PC-3 (cell line): Measurements from ENCODE around the gene THSD7A. TPM values are rescaled to one million over a fixed set of nuclear protein-coding genes. Genes with fewer than 3 reads are reported as not detected.

Experiments
- ATAC-seq: fragments of 200-7000 bp; cut with Tn5 transposase; 2 replicates; pipeline ENCODE4 v1.9.1; 2020; ENCODE audit warnings: mild to moderate bottlenecking, moderate library complexity
- BruUV-seq: library from RNA; stranded (reverse); fragments of 400-500 nt; replicated peaks from 2 replicates; lab custom pipeline; 2021; lab: Mats Ljungman, UMichigan
- CTCF ChIA-PET: fragments of 300-600 bp; sonication (Branson Sonifier 250); formaldehyde crosslinking; loops from one replicate; lab custom pipeline; 2022; ENCODE audit warnings: antibody characterized with exemption; lab: Charles Lee
- POLR2A ChIA-PET: fragments of 300-600 bp; sonication (Branson Sonifier 250); formaldehyde crosslinking; loops from one replicate; lab custom pipeline; 2022; ENCODE audit warnings: antibody characterized with exemption; ENCODE audit not compliant: unreplicated experiment; lab: Charles Lee
- DNase-seq: peaks from one replicate; pipeline ENCODE4 v3.0.0-alpha.2; 2015
- H2AFZ ChIP-seq: fragments of 300-600 bp; sonication (generic); 2 replicates; pipeline ENCODE4 v1.6.0; 2016; ENCODE audit warnings: antibody characterized with exemption, low read length
- H3F3A ChIP-seq: fragments of 300-600 bp; sonication (generic); one replicate; pipeline ENCODE4 v1.6.0; 2017; ENCODE audit warnings: antibody characterized with exemption, low read length, control low read depth, mild to moderate bottlenecking; ENCODE audit not compliant: unreplicated experiment
- H3K27ac ChIP-seq: fragments of 300-600 bp; sonication (generic); 2 replicates; pipeline ENCODE4 v1.5.1; 2016; ENCODE audit warnings: mild to moderate bottlenecking, low read length
- H3K27me3 ChIP-seq: fragments of 300-600 bp; sonication (generic); 2 replicates; pipeline ENCODE4 v1.6.1; 2016; ENCODE audit warnings: low read length, mixed read lengths
- H3K36me3 ChIP-seq: fragments of 300-600 bp; sonication (generic); 2 replicates; pipeline ENCODE4 v1.6.1; 2016; ENCODE audit warnings: low read depth, mixed run types, low read length, mixed read lengths
- H3K4me1 ChIP-seq: fragments of 300-600 bp; sonication (generic); 2 replicates; pipeline ENCODE4 v1.5.1; 2016; ENCODE audit warnings: low read length; ENCODE audit not compliant: insufficient read depth
- H3K4me2 ChIP-seq: fragments of 300-600 bp; sonication (generic); 2 replicates; pipeline ENCODE4 v1.6.0; 2016; ENCODE audit warnings: low read length
- H3K4me3 ChIP-seq: fragments of 300-600 bp; sonication (generic); 2 replicates; pipeline ENCODE4 v1.5.1; 2016; ENCODE audit warnings: mild to moderate bottlenecking, low read length, mixed read lengths
- H3K79me2 ChIP-seq: fragments of 300-600 bp; sonication (generic); 2 replicates; pipeline ENCODE4 v1.6.1; 2017; ENCODE audit warnings: low read length, mixed read lengths
- H3K9ac ChIP-seq: fragments of 300-600 bp; sonication (generic); 2 replicates; pipeline ENCODE4 v1.6.0; 2016; ENCODE audit warnings: mild to moderate bottlenecking, low read length
- H3K9me2 ChIP-seq: fragments of 300-600 bp; sonication (generic); replicated peaks from 2 replicates; pipeline ENCODE4 v1.6.1; 2016; ENCODE audit warnings: mixed run types, low read length, mixed read lengths
- H3K9me3 ChIP-seq: fragments of 300-600 bp; sonication (generic); 2 replicates; pipeline ENCODE4 v1.6.1; 2016; ENCODE audit warnings: low read length, mixed read lengths
- H4K20me1 ChIP-seq: fragments of 300-600 bp; sonication (generic); 2 replicates; pipeline ENCODE4 v1.6.1; 2016; ENCODE audit warnings: low read length, mixed read lengths
- EZH2 ChIP-seq: fragments of 300-600 bp; sonication (generic); IDR thresholded peaks from one replicate; pipeline ENCODE4 v1.6.1; 2017; ENCODE audit warnings: antibody characterized with exemption, mild to moderate bottlenecking, low read length; ENCODE audit not compliant: unreplicated experiment
- EZH2phosphoT487 ChIP-seq: fragments of 300-600 bp; sonication (generic); IDR thresholded peaks from 2 replicates; pipeline ENCODE4 v1.6.1; 2018; ENCODE audit warnings: mild to moderate bottlenecking, antibody characterized with exemption, low read length, borderline replicate concordance
- intact Hi-C: fragments of 100-400 bp; cut with micrococcal nuclease; formaldehyde crosslinking; loops from 2 replicates; pipeline ENCODE4 v1.9.0; 2023
- total RNA-seq: library from RNA; depleted of rRNA; stranded (reverse); fragments of >200 nt; gene quantifications from 2 replicates; pipeline ENCODE4 v1.2.3, GENCODE V29; 2014
- TF ChIP-seq, protein P1 (sequence below): fragments of 300-600 bp; sonication (generic); conservative IDR thresholded peaks from 2 replicates; pipeline ENCODE4 v1.5.1; 2017; ENCODE audit warnings: antibody characterized with exemption, low read depth, mild to moderate bottlenecking, low read length

The THSD7A gene
- total RNA-seq, 1 experiment from 2014 or later, result 0.04 TPM

DNA sequence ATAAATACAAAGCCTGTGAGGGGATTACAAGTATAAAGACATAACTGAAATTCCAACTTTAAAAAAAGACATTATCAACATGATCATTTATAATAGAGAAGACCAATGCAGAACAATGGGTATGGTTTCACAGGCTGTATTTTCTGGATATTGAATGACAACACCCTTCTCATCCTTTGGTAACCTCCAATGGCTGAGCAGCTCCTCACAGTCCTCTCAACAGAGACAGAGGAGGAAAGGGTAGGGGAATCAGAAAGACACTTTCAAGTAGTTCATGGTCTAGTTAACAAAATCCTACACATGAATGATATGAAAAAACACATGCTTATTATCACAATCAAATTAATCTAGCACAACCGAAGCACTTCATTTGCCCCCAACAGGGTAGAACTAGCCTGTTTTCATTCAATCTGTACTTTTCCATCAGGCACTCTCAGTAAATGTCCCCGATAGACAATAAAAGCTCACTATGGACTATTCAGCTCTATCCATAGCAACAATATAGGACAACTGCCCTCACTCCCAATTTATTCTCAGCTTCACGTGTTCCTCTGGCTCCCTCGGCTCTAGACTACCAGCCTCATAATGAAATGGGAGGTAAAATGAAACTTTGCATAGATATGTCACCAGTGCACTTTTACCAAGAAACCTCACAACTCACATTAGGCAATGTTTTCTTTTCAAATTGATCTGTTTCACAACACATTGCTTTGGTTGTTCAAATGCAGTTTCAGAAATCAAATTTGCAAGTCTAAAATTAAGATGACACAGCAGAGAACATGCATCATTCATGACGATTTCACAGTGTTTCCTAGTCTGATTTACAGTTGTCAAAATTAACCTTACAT, 211.4 kb downstream of the THSD7A start:
- DNase-seq (no peak), ATAC-seq (no peak)
- H2AFZ ChIP-seq, result no peak overlapping the region
- no peaks in the 10 kb centered on the region for H4K20me1 ChIP-seq
- no peaks in the 10 kb centered on the region for H3K9me2 ChIP-seq
- no peaks in the 10 kb centered on the region for H3K79me2 ChIP-seq
- CTCF ChIA-PET, result no interaction called here
- no peaks in the 10 kb centered on the region for H3K27me3 ChIP-seq
- no peak overlapping the region for H3K4me3 ChIP-seq
- no peaks in the 10 kb centered on the region for H3K36me3 ChIP-seq
- intact Hi-C loops, result no loop called here
- POLR2A ChIA-PET, result no interaction called here
- no TSS peak for BruUV-seq
- no peaks in the 10 kb centered on the region for H3K4me1 ChIP-seq
- TF ChIP-seq EZH2phosphoT487 (no peak), EZH2 (no peak)
- TF ChIP-seq, protein P1, sequence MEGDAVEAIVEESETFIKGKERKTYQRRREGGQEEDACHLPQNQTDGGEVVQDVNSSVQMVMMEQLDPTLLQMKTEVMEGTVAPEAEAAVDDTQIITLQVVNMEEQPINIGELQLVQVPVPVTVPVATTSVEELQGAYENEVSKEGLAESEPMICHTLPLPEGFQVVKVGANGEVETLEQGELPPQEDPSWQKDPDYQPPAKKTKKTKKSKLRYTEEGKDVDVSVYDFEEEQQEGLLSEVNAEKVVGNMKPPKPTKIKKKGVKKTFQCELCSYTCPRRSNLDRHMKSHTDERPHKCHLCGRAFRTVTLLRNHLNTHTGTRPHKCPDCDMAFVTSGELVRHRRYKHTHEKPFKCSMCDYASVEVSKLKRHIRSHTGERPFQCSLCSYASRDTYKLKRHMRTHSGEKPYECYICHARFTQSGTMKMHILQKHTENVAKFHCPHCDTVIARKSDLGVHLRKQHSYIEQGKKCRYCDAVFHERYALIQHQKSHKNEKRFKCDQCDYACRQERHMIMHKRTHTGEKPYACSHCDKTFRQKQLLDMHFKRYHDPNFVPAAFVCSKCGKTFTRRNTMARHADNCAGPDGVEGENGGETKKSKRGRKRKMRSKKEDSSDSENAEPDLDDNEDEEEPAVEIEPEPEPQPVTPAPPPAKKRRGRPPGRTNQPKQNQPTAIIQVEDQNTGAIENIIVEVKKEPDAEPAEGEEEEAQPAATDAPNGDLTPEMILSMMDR, result no peak
- H3K9ac ChIP-seq, result no peak overlapping the region
- H3K27ac ChIP-seq, result no peak overlapping the region
- no peaks in the 10 kb centered on the region for H3F3A ChIP-seq
- H3K9me3 ChIP-seq, result 0 out of 2 replicates have a peak, but pooled peaks cover 5% of the 10 kb centered on the region
- no peak overlapping the region for H3K4me2 ChIP-seq

DNA sequence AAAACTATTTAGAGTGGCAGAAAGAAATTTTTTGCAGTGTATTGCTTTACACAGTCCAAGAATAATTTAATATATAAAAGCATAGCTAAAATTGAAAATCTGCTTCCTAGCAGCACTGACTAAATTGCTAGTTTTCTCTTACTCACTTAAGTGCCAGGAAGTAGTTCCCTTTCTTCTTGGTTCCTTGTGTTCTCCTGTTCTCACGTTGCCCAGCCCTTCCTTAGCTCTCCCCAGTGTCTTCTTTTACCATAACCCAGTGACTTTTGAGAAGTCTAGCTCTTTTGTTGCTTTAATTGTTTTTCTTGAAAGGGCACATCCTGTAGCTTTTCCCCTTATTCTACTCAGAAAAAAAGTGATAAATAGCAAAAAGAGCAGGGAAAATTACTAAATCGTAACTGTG, 215.5 kb downstream of the THSD7A start:
- Histone ChIP-seq H3F3A (no peaks in the 10 kb centered on the region), H3K4me3 (no peak overlapping the region), H2AFZ (no peak overlapping the region), H3K79me2 (no peaks in the 10 kb centered on the region), H3K27me3 (no peaks in the 10 kb centered on the region), H3K9me2 (no peaks in the 10 kb centered on the region), H3K4me2 (no peak overlapping the region), H3K4me1 (no peaks in the 10 kb centered on the region), H3K9ac (no peak overlapping the region), H3K36me3 (no peaks in the 10 kb centered on the region), H3K27ac (no peak overlapping the region), H3K9me3 (no peaks in the 10 kb centered on the region), H4K20me1 (no peaks in the 10 kb centered on the region)
- ChIA-PET POLR2A (no interaction called here), CTCF (no interaction called here)
- DNase-seq (no peak), ATAC-seq (no peak)
- BruUV-seq, result no TSS peak
- intact Hi-C loops, result no loop called here
- no peak for TF ChIP-seq EZH2phosphoT487
- TF ChIP-seq EZH2, result no peak
- TF ChIP-seq, protein P1, result no peak

DNA sequence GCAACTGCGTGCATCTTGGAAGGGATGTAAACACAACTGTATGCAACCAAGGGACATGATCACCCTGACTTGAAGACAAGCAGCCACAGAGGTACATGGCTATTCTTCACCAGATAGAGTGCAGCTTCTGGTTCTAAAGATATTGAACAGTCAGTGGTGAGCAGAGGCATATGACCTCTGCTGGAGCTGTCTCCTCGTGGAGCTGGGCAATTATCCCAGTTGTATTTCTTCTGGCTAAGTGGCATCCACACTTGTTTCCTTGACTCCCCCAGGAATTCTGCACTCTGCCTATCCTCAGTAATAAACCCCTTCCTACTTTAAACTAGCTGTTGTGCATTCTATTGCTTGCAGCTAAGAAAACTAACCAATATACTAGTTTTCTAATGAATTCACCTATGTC, 216.8 kb downstream of the THSD7A start:
- intact Hi-C loops, result no loop called here
- no peaks in the 10 kb centered on the region for H4K20me1 ChIP-seq
- no peaks in the 10 kb centered on the region for H3K79me2 ChIP-seq
- no peaks in the 10 kb centered on the region for H3K27me3 ChIP-seq
- no peaks in the 10 kb centered on the region for H3K9me3 ChIP-seq
- no peaks in the 10 kb centered on the region for H3K36me3 ChIP-seq
- no peaks in the 10 kb centered on the region for H3K9me2 ChIP-seq
- H3K4me2 ChIP-seq, result no peak overlapping the region
- POLR2A ChIA-PET, result no interaction called here
- no peaks in the 10 kb centered on the region for H3K4me1 ChIP-seq
- BruUV-seq, result no TSS peak
- H3K27ac ChIP-seq, result no peak overlapping the region
- no peak overlapping the region for H2AFZ ChIP-seq
- TF ChIP-seq EZH2 (no peak), EZH2phosphoT487 (no peak)
- TF ChIP-seq, protein P1, result no peak
- no peaks in the 10 kb centered on the region for H3F3A ChIP-seq
- CTCF ChIA-PET, result no interaction called here
- no peak overlapping the region for H3K9ac ChIP-seq
- ATAC-seq (no peak), DNase-seq (no peak)
- no peak overlapping the region for H3K4me3 ChIP-seq
